Sciatic nerve (tissue), 2 donors: ENCODE results near the gene PLCB2. TPM values are rescaled to one million over a fixed set of nuclear protein-coding genes. Genes with fewer than 3 reads are reported as not detected.

Experiments
- ATAC-seq: fragments of 200-7000 bp; cut with Tn5 transposase; one replicate; pipeline ENCODE4 v1.9.1; 2020; ENCODE audit warnings: mild to moderate bottlenecking, moderate library complexity
- DNase-seq: peaks from one replicate; pipeline ENCODE4 v3.0.0-alpha.2; 2020; ENCODE audit warnings: low spot score
- intact Hi-C: fragments of 100-400 bp; cut with DNase I; formaldehyde crosslinking; loops from one replicate; pipeline ENCODE4 v1.14.2; 2022
- total RNA-seq: library from RNA; stranded (reverse); fragmentation: NEBNext Ultra II Directional; extraction: Animal tissue kit (Norgen Biotek cat#: 25700); gene quantifications from one replicate; pipeline ENCODE4 v1.2.1, GENCODE V29; 2021
- donor health status: DM: no; HTN: no; CAD: no.
- donor health status: DM: no; HTN: no; CAD: no.

The PLCB2 gene
- total RNA-seq, 1 donor from 2014 or later, result 43.4 TPM

DNA sequence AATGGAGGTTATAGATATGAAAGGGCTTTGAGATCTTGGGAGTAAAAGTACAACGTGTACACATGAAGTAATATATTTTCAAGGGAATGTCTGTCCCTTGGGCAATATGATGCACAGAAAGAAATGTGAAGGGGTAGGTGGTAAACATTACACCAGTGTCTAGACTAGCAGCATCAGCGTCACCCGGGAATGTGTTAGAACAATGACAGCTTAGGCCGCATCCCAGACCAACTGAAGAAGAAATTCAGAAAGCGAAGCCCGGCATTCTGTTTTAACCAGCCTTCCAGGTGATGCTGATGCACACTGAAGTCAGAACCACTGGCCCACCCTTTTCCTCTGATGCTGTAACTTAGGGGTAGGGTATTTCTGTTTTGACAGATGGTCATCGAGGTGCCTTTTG lies 22.1 kb upstream of the PLCB2 start:
- intact Hi-C loops, result loop anchor here (5.0 kb wide), 1 partner anchor 1063 kb away; no protein-coding TSS in a partner anchor
- DNase-seq, result no peak
- no peak for ATAC-seq

DNA sequence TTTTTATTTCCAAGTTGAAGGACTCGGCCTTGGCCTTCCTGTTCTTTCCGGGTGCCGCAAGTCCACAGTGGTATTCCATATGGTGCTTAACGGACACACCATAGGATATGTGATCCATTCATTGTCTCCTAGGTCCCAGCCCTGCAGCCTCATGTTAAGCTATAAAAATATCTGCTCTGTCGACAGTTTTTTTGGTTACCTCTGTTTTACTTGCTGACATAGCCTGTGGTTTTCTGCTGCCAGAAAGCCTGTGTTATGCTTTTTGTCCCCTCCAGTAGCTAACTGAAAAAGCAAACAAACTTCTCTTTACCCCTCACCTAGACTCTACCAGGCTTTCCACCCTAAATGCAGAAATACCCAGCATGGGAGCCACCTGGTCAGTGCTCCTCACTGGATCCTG lies 21.0 kb upstream of the PLCB2 start:
- DNase-seq (no peak), ATAC-seq (no peak)
- intact Hi-C loops, result loop anchor here (5.0 kb wide), 1 partner anchor 1061 kb away; no protein-coding TSS in a partner anchor

DNA sequence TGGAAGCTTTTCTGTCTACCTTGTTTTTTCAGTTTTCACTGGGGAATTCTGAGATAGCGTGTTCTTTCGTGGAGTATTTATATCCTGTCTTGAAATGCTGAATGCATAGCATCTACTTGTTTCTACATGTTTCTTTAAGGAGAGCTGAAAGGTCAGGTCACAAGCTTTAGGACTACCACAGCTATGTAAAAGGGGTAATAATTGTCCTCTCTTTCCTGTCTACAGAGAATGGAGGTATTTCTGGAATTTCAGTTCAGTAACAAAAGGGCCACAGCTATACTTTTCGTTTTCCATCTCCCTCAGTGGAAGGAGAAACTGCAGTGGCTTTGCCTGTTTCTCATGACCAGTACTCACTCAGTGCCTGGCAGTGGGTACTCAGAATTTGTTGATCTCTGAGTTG lies 20.4 kb upstream of the PLCB2 start:
- DNase-seq, result no peak
- ATAC-seq, result no peak
- intact Hi-C loops, result loop anchor here (5.0 kb wide), 1 partner anchor 1061 kb away; no protein-coding TSS in a partner anchor

DNA sequence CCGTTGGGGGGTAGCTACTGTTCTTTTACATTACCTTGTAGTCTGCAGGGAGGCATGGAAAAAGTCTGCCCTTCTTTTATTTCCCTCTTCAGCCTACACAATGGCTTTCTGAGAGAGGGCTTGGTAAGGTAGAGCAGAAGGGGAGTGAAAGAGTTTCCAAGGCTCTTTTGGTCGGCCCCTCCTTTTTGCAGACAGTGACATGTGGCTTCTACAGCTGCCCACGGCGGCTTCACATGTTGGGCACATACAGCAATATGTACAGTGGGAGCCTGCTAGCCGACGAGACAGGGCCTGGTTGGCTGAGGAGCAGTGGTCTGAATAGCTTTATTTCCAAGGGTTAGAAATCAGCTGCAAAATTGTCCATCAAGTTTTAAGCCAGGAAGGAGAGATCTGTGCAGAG lies 19.7 kb upstream of the PLCB2 start:
- intact Hi-C loops, result loop anchor here (5.0 kb wide), 1 partner anchor 1060 kb away; no protein-coding TSS in a partner anchor
- no peak for ATAC-seq

DNA sequence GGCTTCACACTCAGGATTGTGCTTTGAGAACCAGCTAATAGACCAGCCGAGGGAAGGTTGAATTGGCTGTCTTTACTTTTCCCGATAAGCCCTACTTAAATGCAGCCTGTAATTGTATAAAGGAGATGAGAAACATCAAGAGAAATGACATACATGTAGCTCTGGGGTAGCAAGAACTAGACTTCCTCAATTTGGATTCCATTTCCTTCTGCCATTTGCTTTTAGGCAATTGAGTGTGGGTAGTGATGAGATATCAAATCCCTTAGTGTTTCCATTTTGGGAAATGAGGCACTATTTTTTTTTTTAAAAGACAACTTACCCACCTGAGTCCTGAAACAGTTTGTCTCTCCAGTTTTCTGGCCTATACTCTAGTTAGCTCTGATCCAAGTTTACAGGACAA lies 18.0 kb upstream of the PLCB2 start:
- intact Hi-C loops, result loop anchor here (5.0 kb wide), 1 partner anchor 1058 kb away; no protein-coding TSS in a partner anchor

More for the DNA sequence above, 19.7 kb upstream of the PLCB2 start:
- no peak for DNase-seq

DNA sequence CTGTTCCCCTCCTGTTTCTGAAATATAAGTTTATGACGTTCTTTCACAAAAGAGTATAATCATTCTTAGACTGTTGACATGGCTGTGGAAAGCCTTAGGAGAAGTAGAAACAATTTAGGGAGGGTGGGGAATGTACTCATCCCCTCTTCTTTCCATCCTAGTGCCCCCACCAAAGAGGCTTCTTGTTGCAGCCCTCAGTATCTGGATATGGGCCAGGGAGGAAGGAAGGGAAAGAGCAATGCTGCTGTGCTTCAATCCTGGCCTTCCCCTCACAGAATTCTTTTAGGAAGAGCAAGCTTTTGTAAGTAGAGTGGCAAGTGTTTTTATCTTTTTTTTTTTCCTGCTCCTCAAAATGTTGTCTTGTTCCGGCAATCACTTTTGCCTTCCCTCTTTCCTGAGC lies 17.5 kb upstream of the PLCB2 start:
- ATAC-seq, result no peak

More for the DNA sequence above, 18.0 kb upstream of the PLCB2 start:
- DNase-seq, result no peak
- ATAC-seq, result no peak

DNA sequence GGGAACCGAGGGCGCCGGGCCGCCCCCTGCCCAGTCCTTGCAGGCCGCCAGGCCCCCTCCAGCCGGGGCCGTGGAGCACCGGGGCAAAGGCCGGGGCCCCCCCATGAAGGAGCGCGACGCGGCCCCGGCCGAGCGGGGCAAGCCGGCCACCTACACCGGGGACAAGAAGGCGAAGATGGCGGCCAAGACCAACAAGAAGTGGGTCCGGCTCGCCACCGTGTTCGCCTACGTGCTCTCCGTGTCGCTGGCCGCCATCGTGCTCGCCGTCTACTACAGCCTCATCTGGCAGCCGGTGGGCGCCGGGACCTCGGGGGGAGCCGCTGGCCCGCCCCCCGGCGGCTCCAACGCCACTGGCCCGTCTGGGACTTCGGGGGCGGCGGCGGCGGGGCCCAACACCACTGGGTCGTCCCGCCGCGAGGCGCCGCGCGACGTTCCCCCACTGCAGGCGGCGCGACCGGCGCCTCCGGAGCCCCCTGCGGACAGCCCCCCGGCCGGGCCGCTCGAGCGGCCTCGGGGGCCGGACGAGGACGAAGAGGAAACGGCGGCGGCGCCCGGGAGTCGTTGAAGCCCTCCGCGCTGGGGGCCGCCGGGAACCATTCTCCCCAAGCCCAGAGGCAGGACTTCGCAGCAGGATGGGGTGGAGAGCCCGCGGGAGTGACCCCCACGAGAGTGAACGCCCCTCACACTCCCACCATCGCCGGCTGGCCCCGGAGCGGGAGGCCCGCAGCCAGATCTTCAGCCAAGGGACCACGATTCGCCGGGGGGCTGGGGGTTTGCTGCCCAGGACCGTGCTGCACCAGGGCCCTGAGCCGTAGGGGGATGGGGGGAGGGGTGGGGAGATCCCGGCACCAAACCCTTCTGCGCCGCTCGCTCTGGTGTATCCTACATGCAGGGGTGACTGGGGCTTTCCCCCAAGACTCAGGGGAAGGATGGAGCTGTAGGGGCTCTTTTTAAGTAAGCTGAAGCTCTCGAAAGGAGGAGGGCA lies 16.5 kb upstream of the PLCB2 start:
- DNase-seq (peak; percentile 69), ATAC-seq (no peak)
- intact Hi-C loops, result no loop called here

More for the DNA sequence above, 17.5 kb upstream of the PLCB2 start:
- no peak for DNase-seq
- intact Hi-C loops, result loop anchor here (5.0 kb wide), 1 partner anchor 1058 kb away; no protein-coding TSS in a partner anchor

DNA sequence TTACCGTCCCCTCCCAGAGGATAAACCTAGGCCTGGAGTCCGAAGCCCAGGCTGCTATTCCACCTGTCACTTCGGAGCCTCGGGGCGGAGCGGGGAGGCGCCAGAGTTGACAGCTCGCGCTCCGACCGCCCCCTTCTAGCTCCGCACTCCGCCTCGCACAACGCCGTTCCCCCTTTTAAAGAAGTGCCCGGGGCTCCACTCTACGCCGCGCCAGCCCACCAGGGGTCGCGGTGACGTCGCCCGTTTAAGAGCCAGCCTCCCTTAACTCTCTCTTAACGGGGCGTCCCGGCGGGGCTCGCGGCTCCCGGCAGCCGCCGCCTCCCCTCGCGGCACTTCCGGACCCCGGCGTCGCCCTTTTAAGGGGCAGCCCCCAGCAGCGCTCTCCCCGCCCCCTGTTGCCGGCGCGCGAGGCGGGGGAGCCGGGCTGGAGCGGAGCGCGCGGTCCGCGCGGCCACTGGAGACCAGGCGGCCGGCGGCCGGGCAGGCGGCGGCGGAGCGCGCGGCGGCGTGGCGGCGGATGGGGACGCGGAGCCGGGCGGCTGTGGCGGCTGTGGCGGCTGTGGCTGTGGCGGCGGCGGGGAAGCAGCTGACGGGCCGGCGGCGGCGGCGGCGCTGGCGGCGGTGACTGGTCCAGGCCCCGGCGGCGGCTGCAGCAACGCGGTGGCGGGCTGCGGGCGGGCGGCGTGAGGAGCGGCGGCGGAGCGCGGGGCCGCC lies 15.7 kb upstream of the PLCB2 start, which contains the start of gene INAFM2:
Gene INAFM2 (plus strand): TSS at position 454 of the 714 bp plus-strand sequence. CDS start 364 bp downstream, outside the sequence.
- peak; percentile 90 for ATAC-seq
- intact Hi-C loops, result no loop called here

DNA sequence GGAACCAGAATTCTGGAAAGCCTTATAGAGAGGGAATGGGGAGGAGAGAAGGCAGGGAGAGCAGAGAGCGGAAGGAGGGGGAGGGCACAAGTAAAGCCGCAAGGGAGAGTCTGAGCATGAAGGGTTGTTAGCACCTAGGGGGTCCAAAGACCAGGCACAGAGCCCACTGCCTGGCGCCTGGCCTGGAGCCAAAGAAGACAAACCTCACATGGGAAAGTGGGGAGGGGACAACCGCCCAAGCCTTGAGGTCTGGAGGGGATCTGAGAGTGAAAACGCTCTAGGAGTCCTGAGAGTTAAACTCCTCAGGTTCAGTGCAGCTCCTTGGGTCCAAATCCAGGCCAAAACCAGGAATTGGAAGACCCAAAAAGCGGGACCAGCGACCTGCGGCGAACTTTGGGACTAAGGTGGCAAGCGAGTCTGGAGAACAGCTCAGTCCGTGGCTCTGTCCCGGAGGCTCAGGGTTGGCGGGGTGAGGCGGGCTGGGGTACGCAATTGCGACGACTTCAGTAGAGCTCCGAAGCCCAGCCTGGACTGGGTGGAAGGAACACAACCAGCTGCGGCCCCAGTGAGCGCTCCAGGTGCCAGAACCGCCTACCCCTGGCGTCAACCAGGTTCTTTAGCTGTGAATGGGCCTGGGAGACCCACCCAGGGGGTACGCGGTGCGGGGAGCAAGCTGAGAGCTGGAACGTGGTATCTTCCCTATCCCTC lies 14.9 kb upstream of the PLCB2 start:
- intact Hi-C loops, result no loop called here
- peak; percentile 72 for DNase-seq
- peak; percentile 38 for ATAC-seq

More for the DNA sequence above, 15.7 kb upstream of the PLCB2 start, which contains the start of gene INAFM2:
- peak; percentile 92 for DNase-seq

DNA sequence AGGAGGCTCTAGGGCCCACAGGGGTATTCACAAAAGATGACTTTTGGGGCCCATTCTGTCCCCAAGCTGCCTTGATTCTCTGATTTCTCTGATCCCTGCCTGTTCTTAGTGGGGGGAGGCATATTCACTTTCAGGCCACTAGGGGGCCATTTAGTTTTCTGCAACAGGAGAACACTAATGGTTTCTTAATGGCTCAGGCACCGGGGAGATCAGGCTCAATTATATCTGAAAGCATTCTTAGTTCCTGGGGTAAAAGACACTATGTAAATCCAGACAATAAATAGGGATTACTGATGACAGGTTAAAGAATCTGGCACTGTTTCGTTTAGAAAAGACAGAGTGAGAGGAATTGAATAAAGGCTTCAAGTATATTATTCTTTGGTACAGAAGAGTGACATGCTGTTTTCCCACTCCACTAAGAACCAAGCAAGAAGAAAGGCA lies 13.2 kb upstream of the PLCB2 start:
- intact Hi-C loops, result no loop called here
- DNase-seq (peak; percentile 68), ATAC-seq (peak; percentile 54)

DNA sequence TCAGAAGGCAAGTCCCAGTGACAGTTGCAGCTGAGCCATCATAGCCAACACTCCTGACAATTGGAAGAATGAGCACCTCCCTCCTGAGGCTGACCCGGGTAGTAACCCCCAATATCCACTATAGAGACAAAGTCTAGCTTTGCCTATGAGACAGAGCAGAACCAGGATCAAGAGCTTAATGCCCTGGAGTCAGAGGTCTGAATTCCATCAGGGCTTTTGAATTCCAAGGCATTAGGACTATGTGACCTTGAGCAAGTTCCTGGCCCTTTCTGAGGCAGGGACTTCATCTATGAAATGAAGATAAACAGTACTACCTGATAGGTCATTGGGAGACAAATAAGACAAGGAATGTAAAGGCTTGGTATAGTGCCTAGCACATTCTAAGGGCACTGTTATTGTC lies 12.7 kb upstream of the PLCB2 start:
- DNase-seq (no peak), ATAC-seq (no peak)
- intact Hi-C loops, result no loop called here

DNA sequence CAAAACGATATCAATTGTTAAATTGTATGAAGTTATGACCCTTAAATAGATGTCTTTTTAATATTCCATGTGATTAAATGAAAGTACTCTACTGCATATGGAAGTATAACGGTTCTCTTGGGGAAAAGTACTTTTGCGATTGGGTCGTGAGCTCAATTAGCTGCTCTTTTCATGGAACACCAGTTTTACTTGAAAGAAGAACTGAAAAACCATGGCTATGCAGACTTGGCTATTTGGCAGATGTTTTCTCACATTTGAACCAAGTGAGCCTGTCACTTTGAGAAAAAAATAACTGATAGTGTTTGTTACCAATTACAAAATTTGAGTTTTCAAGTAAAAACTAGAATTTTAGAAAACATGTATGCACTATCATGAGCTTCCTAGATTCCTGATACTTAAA lies 9.8 kb upstream of the PLCB2 start:
- DNase-seq (no peak), ATAC-seq (no peak)
- intact Hi-C loops, result no loop called here

DNA sequence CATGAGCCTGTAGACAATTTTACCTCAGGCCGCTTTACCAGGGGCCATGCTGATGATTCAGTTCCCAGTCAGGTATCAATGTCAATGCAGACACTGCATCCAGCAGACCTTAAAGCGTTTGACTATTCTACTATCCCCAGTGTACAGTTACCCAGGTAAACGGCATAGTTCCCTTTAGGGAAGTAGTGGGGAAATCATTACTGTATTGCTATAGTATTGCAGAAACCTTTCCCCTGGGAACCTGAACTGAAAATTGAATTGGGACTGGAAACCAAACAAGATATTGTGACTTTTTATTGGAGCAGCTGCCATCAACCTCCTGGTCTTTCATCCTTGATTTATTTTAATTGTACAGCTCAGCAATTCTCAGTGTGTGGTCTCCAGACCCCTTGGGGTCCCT lies 9.2 kb upstream of the PLCB2 start:
- no peak for ATAC-seq

DNA sequence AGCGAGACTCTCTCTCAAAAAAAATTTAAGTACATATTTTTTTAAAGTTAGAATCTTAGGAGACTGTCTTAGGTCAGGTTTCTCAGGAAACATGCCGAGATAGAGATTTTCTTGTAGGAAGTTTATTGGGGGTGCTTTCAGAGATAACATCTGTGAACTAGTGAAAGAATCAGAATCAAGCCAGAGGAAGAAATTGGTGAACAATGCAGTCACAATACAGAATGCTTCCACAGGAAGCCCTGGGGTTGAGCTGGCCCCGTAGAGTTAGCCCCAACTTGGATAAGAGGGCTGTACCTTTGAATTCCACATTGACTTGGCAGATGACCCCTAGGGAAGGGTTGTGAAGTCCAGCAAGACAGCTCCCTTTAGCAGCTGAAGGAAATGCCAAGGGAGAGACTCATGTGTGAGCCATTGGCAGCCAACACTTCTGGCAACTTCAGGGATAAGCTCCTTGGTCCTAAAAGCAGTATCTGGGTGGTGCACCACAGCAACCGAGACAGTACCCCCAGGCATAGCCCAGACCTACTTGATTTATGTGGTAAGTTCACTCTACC lies 7.1 kb upstream of the PLCB2 start:
- no peak for DNase-seq
- intact Hi-C loops, result no loop called here
- ATAC-seq, result no peak

More for the DNA sequence above, 9.2 kb upstream of the PLCB2 start:
- no peak for DNase-seq
- intact Hi-C loops, result no loop called here

DNA sequence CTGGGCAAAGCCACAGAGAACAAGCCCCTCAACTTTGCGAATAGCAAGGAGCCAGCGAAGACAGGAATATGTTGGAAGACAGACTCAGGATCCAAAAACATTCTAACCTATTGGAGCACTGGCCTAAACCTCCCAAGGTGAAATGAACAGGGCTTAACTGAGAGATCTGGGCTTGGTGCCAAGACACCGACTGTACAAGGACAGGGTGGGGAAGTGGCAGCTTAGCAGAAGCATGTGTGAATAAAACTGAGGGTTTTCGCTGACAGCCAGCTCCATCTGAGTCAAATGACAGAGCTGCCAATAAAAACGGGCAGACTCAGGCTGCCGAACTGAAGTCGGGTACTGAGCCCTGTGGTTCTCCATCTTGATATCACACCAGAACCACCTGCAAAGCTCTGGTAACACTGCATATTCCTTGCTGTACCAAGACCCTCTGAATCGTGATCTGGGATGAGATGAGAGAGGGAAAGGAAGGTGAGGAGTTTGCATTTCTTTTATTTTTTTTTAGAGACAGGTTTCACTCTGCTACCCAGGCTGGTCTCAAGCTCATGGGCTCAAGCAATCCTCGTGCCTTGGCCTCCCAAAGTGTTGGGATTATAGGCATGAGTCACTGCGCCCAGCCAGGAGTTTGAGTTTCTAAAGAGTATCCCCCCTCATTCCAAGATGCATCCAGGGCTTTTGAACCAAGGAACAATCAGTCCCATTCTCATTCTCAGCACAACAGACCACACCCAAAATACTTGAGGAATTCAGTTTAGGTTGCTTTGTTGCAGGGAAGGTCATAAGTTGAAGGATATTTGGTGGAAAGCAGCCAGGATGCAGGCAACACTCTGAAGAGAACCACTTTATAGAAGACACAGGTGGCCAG lies 6.0 kb upstream of the PLCB2 start:
- peak; percentile 78 for DNase-seq
- intact Hi-C loops, result no loop called here
- ATAC-seq, result peak; percentile 60

DNA sequence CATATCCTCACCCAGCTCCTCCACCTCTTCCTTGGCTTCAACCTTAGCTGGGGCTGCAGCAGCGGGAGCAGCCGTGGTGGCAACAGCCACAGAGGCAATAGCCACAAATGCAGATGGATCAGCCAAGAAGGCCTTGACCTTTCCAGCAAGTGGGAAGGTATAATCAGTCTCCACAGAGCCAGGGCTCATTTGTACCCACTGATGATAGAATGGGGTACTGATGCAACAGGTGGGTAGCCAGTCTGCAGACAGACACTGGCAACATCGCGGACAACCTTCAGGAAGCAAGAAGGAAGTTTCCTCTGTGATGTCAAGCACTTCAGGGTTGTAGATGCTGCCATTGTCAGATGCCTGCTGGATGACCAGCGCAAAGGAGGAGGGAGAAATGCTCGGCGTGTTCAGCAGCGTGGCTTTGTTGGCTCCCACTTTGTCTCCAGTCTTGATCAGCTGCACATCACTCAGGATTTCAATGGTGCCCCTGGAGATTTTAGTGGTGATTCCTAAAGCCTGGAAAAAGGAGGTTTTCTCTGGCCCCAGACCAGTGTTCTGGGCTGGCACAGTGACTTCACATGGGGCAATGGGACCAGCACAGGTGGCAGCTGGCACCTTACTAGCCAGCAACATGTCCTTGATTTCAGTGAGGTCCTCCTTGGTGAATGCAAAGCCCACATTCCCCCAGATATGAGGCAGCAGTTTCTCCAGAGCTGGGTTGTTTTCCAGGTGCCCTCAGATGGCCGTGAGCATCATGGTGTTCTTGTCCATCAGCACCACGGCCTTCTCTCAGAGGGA lies 4.8 kb upstream of the PLCB2 start:
- intact Hi-C loops, result no loop called here
- DNase-seq (no peak), ATAC-seq (no peak)

DNA sequence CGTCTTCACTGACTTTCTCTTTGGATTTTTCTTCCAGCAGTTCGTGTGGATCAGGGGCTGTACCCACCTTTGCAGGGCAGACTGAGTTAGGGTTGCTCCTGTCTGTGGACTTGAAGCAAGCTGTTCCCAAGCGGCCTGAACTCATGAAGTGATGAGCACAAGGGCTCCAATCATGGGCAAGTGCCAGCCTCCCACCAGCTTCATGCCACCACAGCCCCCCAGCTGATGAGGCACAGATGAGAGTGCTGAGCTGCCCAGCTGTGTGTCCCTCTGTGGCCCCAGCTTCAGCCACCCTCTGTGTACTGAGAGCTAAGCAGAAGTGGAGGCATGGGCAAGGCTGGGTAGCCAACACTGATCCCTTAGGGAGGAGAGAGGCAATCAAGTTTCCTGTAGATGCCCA lies 3.3 kb upstream of the PLCB2 start:
- intact Hi-C loops, result no loop called here
- DNase-seq (no peak), ATAC-seq (no peak)
